Calu3 (cell line): Measurements from ENCODE around the gene RBMY1D. TPM values are rescaled to one million over a fixed set of nuclear protein-coding genes. Genes with fewer than 3 reads are reported as not detected.

Experiments used
- BruUV-seq: library from RNA; stranded (reverse); fragments of 400-500 nt; replicated peaks from 2 replicates; lab custom pipeline; 2021; lab: Mats Ljungman, UMichigan
- CTCF ChIA-PET: fragments of 300-600 bp; sonication (Branson Sonifier 250); formaldehyde crosslinking; loops from one replicate; lab custom pipeline; 2022; ENCODE audit warnings: antibody characterized with exemption; lab: Charles Lee
- DNase-seq: peaks from one replicate; pipeline ENCODE4 v3.0.0; 2022
- H3K27ac Mint-ChIP-seq: one replicate; pipeline ENCODE4 v1.8.0; 2022; ENCODE audit warnings: mixed read lengths; ENCODE audit not compliant: unreplicated experiment
- H3K27me3 Mint-ChIP-seq: one replicate; pipeline ENCODE4 v1.8.0; 2022; ENCODE audit warnings: mixed read lengths; ENCODE audit not compliant: unreplicated experiment
- H3K36me3 Mint-ChIP-seq: one replicate; pipeline ENCODE4 v1.8.0; 2022; ENCODE audit warnings: mild to moderate bottlenecking, moderate library complexity, mixed read lengths; ENCODE audit not compliant: insufficient read depth, unreplicated experiment
- H3K4me1 Mint-ChIP-seq: one replicate; pipeline ENCODE4 v1.8.0; 2022; ENCODE audit warnings: mild to moderate bottlenecking, low read depth, mixed read lengths; ENCODE audit not compliant: unreplicated experiment
- H3K4me3 Mint-ChIP-seq: one replicate; pipeline ENCODE4 v1.8.0; 2022; ENCODE audit warnings: mild to moderate bottlenecking, low read depth, moderate library complexity, mixed read lengths; ENCODE audit not compliant: unreplicated experiment
- H3K9me3 Mint-ChIP-seq: one replicate; pipeline ENCODE4 v1.8.0; 2022; ENCODE audit warnings: low read depth, mixed read lengths; ENCODE audit not compliant: unreplicated experiment
- intact Hi-C: fragments of 100-400 bp; cut with micrococcal nuclease; formaldehyde crosslinking; loops from one replicate; pipeline ENCODE4 v1.10.0; 2022; ENCODE audit not compliant: unreplicated experiment
- total RNA-seq: library from RNA; stranded (reverse); gene quantifications from 2 replicates; pipeline ENCODE4 v1.2.3, GENCODE V29; 2022
- TF ChIP-seq, protein P1 (sequence below): fragments of 200-600 bp; IDR thresholded peaks from one replicate; pipeline ENCODE4 v1.8.0; 2022; ENCODE audit warnings: antibody characterized with exemption; ENCODE audit not compliant: unreplicated experiment

The RBMY1D gene
- total RNA-seq, 1 experiment from 2014 or later = not detected

DNA sequence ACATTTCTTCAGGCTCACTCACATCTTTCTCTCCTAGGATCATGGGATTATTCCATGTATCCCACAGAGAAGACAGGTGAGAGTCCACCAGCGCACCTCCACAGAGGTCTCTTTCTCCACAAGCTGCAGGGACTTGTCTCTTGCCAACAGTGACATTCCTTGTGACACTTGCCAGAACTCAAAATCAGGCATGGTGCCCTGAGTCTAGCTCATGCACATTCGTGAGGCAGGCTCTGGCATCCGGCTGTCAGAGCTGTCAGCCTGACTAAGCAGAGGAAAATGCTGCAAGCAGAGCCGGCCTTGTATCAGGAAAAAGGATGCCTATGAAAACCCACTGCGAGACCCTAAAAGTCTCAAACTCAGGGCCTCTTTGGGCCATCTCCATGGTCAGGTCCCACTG, 54.8 kb downstream of the RBMY1D start:
- CTCF ChIA-PET = no interaction called here
- BruUV-seq = no TSS peak
- Mint-ChIP-seq H3K36me3 (no peaks in the 10 kb centered on the region), H3K4me1 (no peaks in the 10 kb centered on the region), H3K27ac (no peak overlapping the region), H3K27me3 (no peaks in the 10 kb centered on the region), H3K4me3 (no peak overlapping the region), H3K9me3 (no peaks in the 10 kb centered on the region)
- no peak for DNase-seq
- intact Hi-C loops = no loop called here
- TF ChIP-seq, protein P1, sequence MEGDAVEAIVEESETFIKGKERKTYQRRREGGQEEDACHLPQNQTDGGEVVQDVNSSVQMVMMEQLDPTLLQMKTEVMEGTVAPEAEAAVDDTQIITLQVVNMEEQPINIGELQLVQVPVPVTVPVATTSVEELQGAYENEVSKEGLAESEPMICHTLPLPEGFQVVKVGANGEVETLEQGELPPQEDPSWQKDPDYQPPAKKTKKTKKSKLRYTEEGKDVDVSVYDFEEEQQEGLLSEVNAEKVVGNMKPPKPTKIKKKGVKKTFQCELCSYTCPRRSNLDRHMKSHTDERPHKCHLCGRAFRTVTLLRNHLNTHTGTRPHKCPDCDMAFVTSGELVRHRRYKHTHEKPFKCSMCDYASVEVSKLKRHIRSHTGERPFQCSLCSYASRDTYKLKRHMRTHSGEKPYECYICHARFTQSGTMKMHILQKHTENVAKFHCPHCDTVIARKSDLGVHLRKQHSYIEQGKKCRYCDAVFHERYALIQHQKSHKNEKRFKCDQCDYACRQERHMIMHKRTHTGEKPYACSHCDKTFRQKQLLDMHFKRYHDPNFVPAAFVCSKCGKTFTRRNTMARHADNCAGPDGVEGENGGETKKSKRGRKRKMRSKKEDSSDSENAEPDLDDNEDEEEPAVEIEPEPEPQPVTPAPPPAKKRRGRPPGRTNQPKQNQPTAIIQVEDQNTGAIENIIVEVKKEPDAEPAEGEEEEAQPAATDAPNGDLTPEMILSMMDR = no peak

DNA sequence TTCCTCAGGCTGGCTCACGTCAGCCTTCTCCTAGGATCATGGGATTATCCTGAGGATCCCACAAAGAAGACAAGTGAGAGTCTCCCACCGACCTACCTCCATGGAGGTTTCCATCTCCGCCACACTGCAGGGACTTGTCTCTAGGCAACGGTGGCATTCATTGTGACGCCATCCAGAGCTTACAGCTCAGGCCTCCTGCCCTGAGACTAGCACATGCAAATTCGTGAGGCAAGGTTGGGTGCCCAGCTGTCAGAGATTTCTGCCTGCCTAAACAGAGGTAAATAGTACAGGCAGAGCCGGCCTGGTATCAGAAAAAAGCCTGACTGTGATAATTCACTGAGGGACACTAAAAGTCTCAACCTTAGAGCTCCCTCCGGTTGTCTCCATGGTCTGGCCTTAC, 58.0 kb downstream of the RBMY1D start:
- TF ChIP-seq, protein P1 = no peak
- Mint-ChIP-seq H3K4me3 (no peak overlapping the region), H3K9me3 (no peaks in the 10 kb centered on the region), H3K27ac (no peak overlapping the region), H3K27me3 (no peaks in the 10 kb centered on the region), H3K36me3 (no peaks in the 10 kb centered on the region), H3K4me1 (no peaks in the 10 kb centered on the region)
- no peak for DNase-seq
- intact Hi-C loops = no loop called here
- BruUV-seq = no TSS peak
- CTCF ChIA-PET = no interaction called here

GRCh38 chrY:21835052-21835451, 59.3 kb downstream of the RBMY1D start:
- no peaks in the 10 kb centered on the region for H3K9me3 Mint-ChIP-seq
- no peaks in the 10 kb centered on the region for H3K27me3 Mint-ChIP-seq
- intact Hi-C loops = no loop called here
- H3K36me3 Mint-ChIP-seq = no peaks in the 10 kb centered on the region
- H3K27ac Mint-ChIP-seq = no peak overlapping the region
- H3K4me3 Mint-ChIP-seq = no peak overlapping the region
- TF ChIP-seq, protein P1 = no peak
- DNase-seq = no peak
- no peaks in the 10 kb centered on the region for H3K4me1 Mint-ChIP-seq
- CTCF ChIA-PET = no interaction called here
- BruUV-seq = no TSS peak

Other genes starting within 250 kb of the RBMY1D start
- gene RBMY1E, start 23.5 kb upstream of the RBMY1D start, total RNA-seq = not detected in 2 replicates